Mesenteric fat pad (tissue), 1 donor: ENCODE data around the gene ZNF124. TPM values are rescaled to one million over a fixed set of nuclear protein-coding genes. Genes with fewer than 3 reads are reported as not detected.
"Not testable (repeated sequence)": the region's sequence is repeated elsewhere in the genome, so short reads cannot be mapped to it uniquely, and the experiment has no call there.

Source experiments
- DNase-seq: peaks from one replicate; pipeline ENCODE4 v3.0.0-alpha.2; 2020; ENCODE audit warnings: low spot score
- long read RNA-seq: library from polyadenylated mRNA; unstranded; transcript quantifications from one replicate; pipeline ENCODE4 v2.0.0, GENCODE V29; 2020
- total RNA-seq: library from RNA; stranded (reverse); fragmentation: NEBNext Ultra II Directional; extraction: Animal tissue kit (Norgen Biotek cat#: 25700); gene quantifications from one replicate; pipeline ENCODE4 v1.2.1, GENCODE V29; 2021
- donor health status: DM: yes; HTN: yes; CAD: no.

The ZNF124 gene
- total RNA-seq, result 17.7 TPM
- long read RNA-seq, transcript ZNF124-201 (4 exons, 1,674 nt), result major isoform, 8 of 19 reads
- long read RNA-seq, partial matches to known transcripts, result 0 of 19 reads
- long read RNA-seq, other reads (novel, unspliced or antisense), result 5 of 19 reads

DNA sequence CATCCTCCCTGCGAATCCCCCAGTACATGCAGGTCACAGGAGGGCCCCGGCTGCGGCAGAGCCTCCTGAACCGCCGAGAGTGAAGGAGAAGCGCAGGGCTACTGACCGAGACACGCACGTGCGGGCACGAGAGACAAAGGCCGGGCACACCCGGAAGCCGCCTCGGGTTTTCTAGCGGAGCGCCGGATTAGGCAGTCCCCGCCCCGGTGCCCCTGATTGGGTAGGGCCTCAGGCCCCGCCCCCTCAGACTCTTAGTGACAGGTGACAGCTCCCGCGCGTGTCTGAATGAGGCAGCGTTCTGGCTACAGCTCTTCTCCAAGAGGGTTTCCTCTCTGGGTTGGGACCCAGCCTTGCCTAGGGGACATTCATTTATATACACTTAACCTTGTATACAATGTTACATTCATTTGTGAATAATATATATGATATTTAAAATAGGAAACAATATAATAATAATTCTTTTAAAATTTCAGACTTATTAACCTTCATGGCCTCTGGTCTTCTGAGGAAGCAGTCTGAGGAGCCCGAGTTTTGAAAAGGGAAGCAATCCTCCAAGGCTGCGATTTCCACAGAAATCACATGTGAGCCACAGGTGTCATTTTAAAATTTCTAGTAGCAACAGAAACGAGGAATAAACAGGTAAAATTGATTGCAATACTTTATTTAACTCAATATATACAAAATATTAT, at the start of gene ZNF124:
TSS of gene ZNF124 (minus strand) at position 146 of the 689 bp plus-strand sequence. CDS start at position 3, 143 bp downstream.
- not testable (repeated sequence) for DNase-seq

DNA sequence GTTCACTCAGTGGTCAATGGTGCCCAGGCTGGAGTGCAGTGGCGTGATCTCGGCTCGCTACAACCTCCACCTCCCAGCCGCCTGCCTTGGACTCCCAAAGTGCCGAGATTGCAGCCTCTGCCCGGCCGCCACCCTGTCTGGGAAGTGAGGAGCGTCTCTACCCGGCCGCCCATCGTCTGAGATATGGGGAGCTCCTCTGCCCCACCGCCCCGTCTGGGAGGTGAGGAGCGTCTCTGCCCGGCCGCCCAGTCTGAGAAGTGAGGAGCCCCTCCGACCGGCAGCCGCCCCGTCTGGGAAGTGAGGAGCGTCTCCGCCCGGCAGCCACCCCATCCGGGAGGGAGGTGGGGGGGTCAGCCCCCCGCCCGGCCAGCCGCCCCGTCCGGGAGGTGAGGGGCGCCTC, 48.5 kb upstream of the ZNF124 start:
- DNase-seq, result not testable (repeated sequence)

DNA sequence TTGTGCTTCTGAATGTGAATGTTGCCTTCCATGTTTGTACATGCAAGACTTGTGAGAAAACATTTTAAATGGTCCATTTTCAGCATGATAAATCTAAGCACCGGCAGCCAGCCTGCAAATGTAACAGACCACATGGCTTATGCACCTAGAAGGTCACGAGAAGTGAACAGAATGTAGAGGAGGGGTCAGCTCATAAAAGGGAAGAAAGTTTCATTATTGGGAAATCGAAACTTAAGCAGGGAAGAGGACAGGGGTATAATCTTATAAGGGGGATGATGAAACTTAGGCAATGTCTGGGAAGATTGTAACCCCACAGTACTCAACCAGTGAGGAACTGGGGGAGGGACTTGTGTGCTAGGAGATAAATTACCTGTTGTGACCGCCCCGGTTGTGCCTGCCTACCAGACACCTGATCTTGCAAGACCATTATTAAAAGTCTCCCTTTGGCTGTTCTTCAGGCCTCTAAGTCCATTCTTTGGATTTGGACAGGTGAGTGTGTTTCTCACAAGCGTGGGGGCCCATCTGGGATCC, 46.4 kb upstream of the ZNF124 start:
- DNase-seq, result no peak

GRCh38 chr1:247216261-247216660, 44.4 kb upstream of the ZNF124 start:
- DNase-seq, result no peak

GRCh38 chr1:247212627-247213617, 41.1 kb upstream of the ZNF124 start:
- no peak for DNase-seq

DNA sequence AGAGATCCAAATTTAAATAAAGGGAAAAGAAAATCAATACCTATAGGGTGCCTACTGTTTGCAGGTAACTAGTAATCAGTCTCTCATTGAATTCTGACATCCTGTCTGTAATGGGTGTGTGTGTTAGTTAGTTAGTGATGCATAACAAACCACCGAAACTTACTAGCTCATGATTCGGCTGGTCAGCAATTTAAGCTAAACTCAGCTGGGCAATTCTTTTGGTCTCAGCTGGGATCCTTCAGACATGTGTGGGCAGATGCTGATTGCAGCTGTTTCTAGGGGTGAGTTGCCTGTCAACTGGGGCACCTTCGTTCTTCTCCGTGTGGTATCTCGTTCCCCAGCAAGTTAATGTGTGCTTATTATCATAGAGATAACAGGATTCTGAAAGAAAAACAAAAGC, 40.2 kb upstream of the ZNF124 start:
- DNase-seq, result no peak

DNA sequence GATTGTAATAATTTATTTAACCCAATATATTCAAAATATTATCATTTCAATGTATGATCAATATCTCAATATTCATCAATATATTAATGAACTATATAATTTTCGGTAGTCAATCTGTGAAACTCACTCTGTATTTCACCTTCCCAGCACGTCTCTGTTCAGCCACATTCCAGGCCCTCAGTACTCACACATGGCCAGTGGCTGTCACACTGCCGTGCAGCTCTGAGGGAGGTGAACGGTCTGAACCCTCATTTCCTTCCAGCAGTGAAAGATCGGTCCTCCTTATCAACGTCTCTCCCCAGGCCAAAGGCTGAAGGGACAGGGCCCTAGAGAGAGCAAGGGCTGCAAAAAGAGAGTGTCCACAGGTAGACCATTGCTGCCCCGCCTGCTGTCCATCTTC, 39.5 kb upstream of the ZNF124 start:
- DNase-seq, result no peak

- DNase-seq, result peak; percentile 99
Measured at GRCh38 chr1:247210376-247211117, 38.7 kb upstream of the ZNF124 start.

GRCh38 chr1:247210062-247210375, 38.2 kb upstream of the ZNF124 start:
- DNase-seq, result no peak

DNA sequence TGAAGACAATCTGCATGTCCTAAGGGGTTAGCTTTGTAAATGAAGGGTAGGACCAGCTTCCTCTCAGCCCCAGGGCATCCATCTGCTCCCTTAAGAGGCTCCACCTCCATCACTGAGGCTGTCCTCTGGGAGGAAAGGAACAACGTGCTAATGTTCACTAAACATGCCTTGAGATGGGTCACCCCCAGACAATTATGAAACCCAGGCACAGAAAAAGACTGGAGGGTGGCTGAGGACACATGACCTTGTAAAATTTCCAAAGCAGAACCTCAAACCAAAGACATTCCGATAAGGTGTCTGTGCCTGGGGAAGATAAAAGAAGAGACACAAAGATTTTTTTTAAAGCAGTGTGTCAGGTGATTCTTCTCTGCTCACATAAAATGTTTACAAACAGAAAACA, 37.6 kb upstream of the ZNF124 start:
- no peak for DNase-seq

GRCh38 chr1:247204177-247204647, 32.4 kb upstream of the ZNF124 start:
- no peak for DNase-seq

- DNase-seq, result no peak
Measured at GRCh38 chr1:247198781-247199180, 27.0 kb upstream of the ZNF124 start.

- DNase-seq, result no peak
Measured at GRCh38 chr1:247193958-247194357, 22.1 kb upstream of the ZNF124 start.

GRCh38 chr1:247189981-247190798, 18.4 kb upstream of the ZNF124 start:
- no peak for DNase-seq

- no peak for DNase-seq
Measured at GRCh38 chr1:247185667-247186066, 13.8 kb upstream of the ZNF124 start.

- DNase-seq, result no peak
Measured at GRCh38 chr1:247184254-247184653, 12.4 kb upstream of the ZNF124 start.

GRCh38 chr1:247182994-247183393, 11.2 kb upstream of the ZNF124 start:
- DNase-seq, result no peak

GRCh38 chr1:247180581-247180980, 8.8 kb upstream of the ZNF124 start:
- no peak for DNase-seq

DNA sequence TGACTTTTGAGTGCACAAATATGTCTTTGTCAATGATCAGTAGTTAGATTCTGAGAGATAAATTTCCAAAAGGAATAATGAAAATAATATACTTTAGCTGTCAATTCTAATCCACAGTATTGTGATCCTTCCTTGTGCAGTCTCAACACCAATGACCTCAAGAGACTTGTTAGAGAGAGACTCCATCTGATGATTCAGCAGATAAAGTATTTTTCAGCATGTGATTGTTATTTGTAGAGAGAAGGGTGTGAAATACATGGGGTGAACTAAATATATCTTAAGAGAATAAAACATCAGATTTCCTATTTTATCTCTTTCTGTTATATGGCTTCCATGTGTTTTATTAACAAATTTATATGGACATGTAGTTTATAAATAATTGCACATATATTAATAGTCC, 5.9 kb upstream of the ZNF124 start:
- no peak for DNase-seq

GRCh38 chr1:247175458-247175857, 3.6 kb upstream of the ZNF124 start:
- DNase-seq, result no peak
